WERI-Rb-1 (cell line): Measurements from ENCODE around the gene PPP5C.
A peak's percentile ranks its signal among the peaks of the same experiment; 100 is the strongest.

Source experiments
- DNase-seq: peaks from one replicate; pipeline ENCODE4 v3.0.0-alpha.2; 2020
- H3K27ac ChIP-seq: fragments of 250-450 bp; sonication (Bioruptor Pico); 2 replicates; pipeline ENCODE4 v1.5.1; 2020; ENCODE audit warnings: mild to moderate bottlenecking, moderate library complexity
- H3K27me3 ChIP-seq: fragments of 250-450 bp; sonication (Bioruptor Pico); 2 replicates; pipeline ENCODE4 v1.5.1; 2021; ENCODE audit warnings: mild to moderate bottlenecking, low read depth, moderate library complexity; ENCODE audit not compliant: insufficient read depth, severe bottlenecking
- H3K36me3 ChIP-seq: fragments of 250-450 bp; sonication (Bioruptor Pico); 2 replicates; pipeline ENCODE4 v1.5.1; 2020; ENCODE audit warnings: mild to moderate bottlenecking, moderate library complexity
- H3K4me3 ChIP-seq: 2 replicates; pipeline ENCODE4 v1.5.1; 2011; ENCODE audit warnings: low read depth, mild to moderate bottlenecking, control low read depth, low read length
- H3K9me3 ChIP-seq: fragments of 250-450 bp; sonication (Bioruptor Pico); 2 replicates; pipeline ENCODE4 v1.5.1; 2021; ENCODE audit warnings: mild to moderate bottlenecking, moderate library complexity; ENCODE audit not compliant: severe bottlenecking
- TF ChIP-seq, protein P1 (sequence below): IDR thresholded peaks from 2 replicates; pipeline ENCODE4 v1.5.1; 2011; ENCODE audit warnings: low read depth, mild to moderate bottlenecking, control low read depth, inconsistent platforms, low read length

The PPP5C gene

DNA sequence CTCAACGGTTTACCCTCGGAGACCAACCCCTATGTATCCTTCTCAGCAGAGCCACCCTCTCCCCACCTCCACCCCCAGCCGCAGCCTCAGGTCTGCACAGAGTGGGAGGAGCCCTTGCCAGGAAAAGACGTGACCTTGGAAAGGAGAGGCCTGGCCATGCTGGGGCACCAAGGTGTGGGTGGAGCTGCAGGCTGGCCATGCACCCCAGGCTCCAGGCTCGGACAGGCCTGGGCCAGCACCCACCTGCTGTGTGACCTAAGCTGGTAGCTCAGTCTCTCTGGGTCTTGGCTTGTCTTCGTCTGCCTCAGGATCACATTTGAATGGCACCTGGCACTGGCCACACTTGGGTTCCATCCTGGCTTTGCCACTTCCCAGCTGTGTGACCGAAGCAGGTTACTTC, 37.0 kb downstream of the PPP5C start:
- Histone ChIP-seq H3K9me3 (no peaks in the 10 kb centered on the region), H3K36me3 (peaks cover 88% of the 10 kb centered on the region), H3K4me3 (no peak overlapping the region), H3K27me3 (no peaks in the 10 kb centered on the region), H3K27ac (peak overlapping the region; percentile 89)
- no peak for DNase-seq
- TF ChIP-seq, protein P1, sequence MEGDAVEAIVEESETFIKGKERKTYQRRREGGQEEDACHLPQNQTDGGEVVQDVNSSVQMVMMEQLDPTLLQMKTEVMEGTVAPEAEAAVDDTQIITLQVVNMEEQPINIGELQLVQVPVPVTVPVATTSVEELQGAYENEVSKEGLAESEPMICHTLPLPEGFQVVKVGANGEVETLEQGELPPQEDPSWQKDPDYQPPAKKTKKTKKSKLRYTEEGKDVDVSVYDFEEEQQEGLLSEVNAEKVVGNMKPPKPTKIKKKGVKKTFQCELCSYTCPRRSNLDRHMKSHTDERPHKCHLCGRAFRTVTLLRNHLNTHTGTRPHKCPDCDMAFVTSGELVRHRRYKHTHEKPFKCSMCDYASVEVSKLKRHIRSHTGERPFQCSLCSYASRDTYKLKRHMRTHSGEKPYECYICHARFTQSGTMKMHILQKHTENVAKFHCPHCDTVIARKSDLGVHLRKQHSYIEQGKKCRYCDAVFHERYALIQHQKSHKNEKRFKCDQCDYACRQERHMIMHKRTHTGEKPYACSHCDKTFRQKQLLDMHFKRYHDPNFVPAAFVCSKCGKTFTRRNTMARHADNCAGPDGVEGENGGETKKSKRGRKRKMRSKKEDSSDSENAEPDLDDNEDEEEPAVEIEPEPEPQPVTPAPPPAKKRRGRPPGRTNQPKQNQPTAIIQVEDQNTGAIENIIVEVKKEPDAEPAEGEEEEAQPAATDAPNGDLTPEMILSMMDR: no peak

- no peaks in the 10 kb centered on the region for H3K27me3 ChIP-seq
- H3K36me3 ChIP-seq: peaks cover 88% of the 10 kb centered on the region
- H3K9me3 ChIP-seq: no peaks in the 10 kb centered on the region
- peak; percentile 92 for DNase-seq
- peak overlapping the region; percentile 89 for H3K27ac ChIP-seq
- no peak overlapping the region for H3K4me3 ChIP-seq
- TF ChIP-seq, protein P1: no peak
Measured at GRCh38 chr19:46384396-46384795, 37.5 kb downstream of the PPP5C start.

DNA sequence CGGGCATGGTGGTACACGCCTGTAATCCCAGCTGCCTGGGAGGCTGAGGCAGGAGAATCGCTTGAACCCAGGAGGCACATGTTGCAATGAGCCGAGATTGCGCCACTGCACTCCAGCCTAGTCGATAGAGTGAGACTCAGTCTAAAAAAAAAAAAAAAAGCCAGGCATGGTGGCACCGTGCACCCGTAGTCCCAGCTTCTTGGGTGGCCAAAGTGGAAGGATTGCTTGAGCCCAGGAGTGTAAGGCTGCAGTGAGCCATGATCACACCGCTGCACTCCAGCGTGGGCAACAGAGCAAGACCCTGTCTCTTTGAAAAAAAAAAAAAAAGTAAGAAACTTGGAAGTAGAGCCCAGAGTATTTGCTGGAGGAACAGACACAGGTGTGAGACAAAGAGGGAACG, 38.7 kb downstream of the PPP5C start:
- TF ChIP-seq, protein P1: no peak
- H3K36me3 ChIP-seq: peaks cover 94% of the 10 kb centered on the region
- H3K27ac ChIP-seq: peak overlapping the region; percentile 89
- DNase-seq: no peak
- H3K27me3 ChIP-seq: no peaks in the 10 kb centered on the region
- H3K9me3 ChIP-seq: no peaks in the 10 kb centered on the region
- H3K4me3 ChIP-seq: no peak overlapping the region

- Histone ChIP-seq H3K4me3 (no peak overlapping the region), H3K27me3 (no peaks in the 10 kb centered on the region), H3K27ac (no peak overlapping the region; the same call in 1 of the 2 replicates), H3K9me3 (no peaks in the 10 kb centered on the region), H3K36me3 (peaks cover 94% of the 10 kb centered on the region)
- TF ChIP-seq, protein P1: no peak
- DNase-seq: no peak
Measured at GRCh38 chr19:46386151-46386550, 39.3 kb downstream of the PPP5C start.

- peaks cover 94% of the 10 kb centered on the region for H3K36me3 ChIP-seq
Measured at GRCh38 chr19:46386996-46387712, 40.3 kb downstream of the PPP5C start.

More at GRCh38 chr19:46386996-46387712, 40.3 kb downstream of the PPP5C start:
- H3K9me3 ChIP-seq: no peaks in the 10 kb centered on the region
- H3K4me3 ChIP-seq: no peak overlapping the region
- no peak for DNase-seq
- no peak overlapping the region for H3K27ac ChIP-seq
- TF ChIP-seq, protein P1: no peak
- no peaks in the 10 kb centered on the region for H3K27me3 ChIP-seq
